GM12878 (cell line): ENCODE data around the gene KCNK1. TPM values are rescaled to one million over a fixed set of nuclear protein-coding genes. Genes with fewer than 3 reads are reported as not detected.

Experiments used
- ATAC-seq: fragments of 200-7000 bp; cut with Tn5 transposase; 3 replicates; pipeline ENCODE4 v1.9.1; 2020; ENCODE audit warnings: mild to moderate bottlenecking, moderate library complexity
- BruUV-seq: library from RNA; stranded (reverse); fragments of 400-500 nt; replicated peaks from 2 replicates; lab custom pipeline; 2021; lab: Mats Ljungman, UMichigan
- CTCF ChIA-PET: fragments of 300-600 bp; sonication (Branson Sonifier 250); formaldehyde crosslinking; extraction: SDS; loops from one replicate; lab custom pipeline; 2021; ENCODE audit warnings: inconsistent platforms; lab: Yijun Ruan, JAX
- POLR2A ChIA-PET: fragments of 350-600 bp; formaldehyde crosslinking; extraction: SDS; loops from one replicate; lab custom pipeline; 2021; ENCODE audit warnings: inconsistent platforms; lab: Charles Lee
- RAD21 ChIA-PET: fragments of 300-600 bp; sonication (Branson Sonifier 250); formaldehyde crosslinking; loops from one replicate; lab custom pipeline; 2023; ENCODE audit warnings: antibody characterized with exemption; ENCODE audit not compliant: unreplicated experiment; lab: Charles Lee
- SMC1A ChIA-PET: fragments of 300-600 bp; sonication (Branson Sonifier 250); formaldehyde crosslinking; loops from one replicate; lab custom pipeline; 2023; ENCODE audit not compliant: unreplicated experiment, uncharacterized antibody; lab: Charles Lee
- DNase-seq: peaks from one replicate; pipeline ENCODE4 v3.0.0-alpha.2; 2011; ENCODE audit warnings: low read depth, low spot score
- FAIRE-seq: peaks from 3 replicates; lab custom pipeline; 2011; peaks lifted over from hg19 to GRCh38; lab: Jason Lieb, UNC
- H2AFZ ChIP-seq: 2 replicates; pipeline ENCODE4 v1.6.0; 2011; ENCODE audit warnings: low read depth, low read length, control low read depth; ENCODE audit not compliant: control insufficient read depth
- H3K27ac ChIP-seq: 2 replicates; pipeline ENCODE4 v1.5.1; 2011; ENCODE audit warnings: control low read depth; ENCODE audit not compliant: control insufficient read depth, insufficient read depth
- H3K27me3 ChIP-seq, 2 experiments: replicated peaks in 1 of 2; 2 replicates each; pipeline versions ENCODE4 v1.6.0 to v1.6.1; 2011; ENCODE audit warnings: low read length in 1 of 2; ENCODE audit not compliant: control insufficient read depth in 2 of 2, insufficient read depth in 2 of 2
- H3K36me3 ChIP-seq, 2 experiments: 2 replicates each; pipeline ENCODE4 v1.5.1; 2011; ENCODE audit warnings: low read length in 1 of 2; ENCODE audit not compliant: control insufficient read depth in 2 of 2, insufficient read depth in 2 of 2
- H3K4me1 ChIP-seq: 2 replicates; pipeline ENCODE4 v1.6.1; 2011; ENCODE audit warnings: mild to moderate bottlenecking, low read length, moderate library complexity, mixed read lengths; ENCODE audit not compliant: control insufficient read depth, insufficient read depth
- H3K4me2 ChIP-seq: 2 replicates; pipeline ENCODE4 v1.6.0; 2011; ENCODE audit warnings: control low read depth; ENCODE audit not compliant: control insufficient read depth, insufficient read depth
- H3K4me3 ChIP-seq: fragments of 200-600 bp; sonication (generic); 2 replicates; pipeline ENCODE4 v1.5.1; 2016
- H3K79me2 ChIP-seq: 2 replicates; pipeline ENCODE4 v1.6.0; 2011; ENCODE audit warnings: low read length; ENCODE audit not compliant: control insufficient read depth, insufficient read depth
- H3K9ac ChIP-seq: 2 replicates; pipeline ENCODE4 v1.8.0; 2011; ENCODE audit warnings: low read length, control low read depth, mixed read lengths; ENCODE audit not compliant: control insufficient read depth, insufficient read depth
- H3K9me3 ChIP-seq: replicated peaks from 3 replicates; pipeline ENCODE4 v1.5.1; 2011; ENCODE audit warnings: mild to moderate bottlenecking, low read length; ENCODE audit not compliant: control insufficient read depth, insufficient read depth
- H4K20me1 ChIP-seq: 2 replicates; pipeline ENCODE4 v1.6.0; 2011; ENCODE audit not compliant: control insufficient read depth, insufficient read depth
- HDAC6 ChIP-seq: fragments of 200-600 bp; sonication (generic); IDR thresholded peaks from one replicate; pipeline ENCODE4 v1.8.0; 2017; ENCODE audit warnings: antibody characterized with exemption; ENCODE audit not compliant: unreplicated experiment
- IRF4 ChIP-seq: IDR thresholded peaks from 2 replicates; pipeline ENCODE4 v1.6.1; 2011; ENCODE audit warnings: low read depth, low read length
- JUNB ChIP-seq: IDR thresholded peaks from 2 replicates; pipeline ENCODE4 v1.6.1; 2016; ENCODE audit warnings: antibody characterized with exemption, mild to moderate bottlenecking
- MAX ChIP-seq: IDR thresholded peaks from 2 replicates; pipeline ENCODE4 v1.6.1; 2012; ENCODE audit warnings: low read depth, low read length, improper control_type of control experiment
- MEF2A ChIP-seq: IDR thresholded peaks from 2 replicates; pipeline ENCODE4 v1.6.1; 2011; ENCODE audit warnings: low read depth, mild to moderate bottlenecking, low read length, moderate library complexity; ENCODE audit not compliant: insufficient read depth
- PBX3 ChIP-seq: IDR thresholded peaks from 2 replicates; pipeline ENCODE4 v1.6.1; 2011; ENCODE audit warnings: mild to moderate bottlenecking, low read depth, low read length, moderate library complexity; ENCODE audit not compliant: insufficient replicate concordance
- SREBF1 ChIP-seq: IDR thresholded peaks from 2 replicates; pipeline ENCODE4 v1.6.1; 2012; ENCODE audit warnings: mild to moderate bottlenecking, low read length
- SREBF2 ChIP-seq: IDR thresholded peaks from 2 replicates; pipeline ENCODE4 v1.6.1; 2012; ENCODE audit warnings: mild to moderate bottlenecking, low read length
- USF1 ChIP-seq: IDR thresholded peaks from 2 replicates; pipeline ENCODE4 v1.6.1; 2011; ENCODE audit warnings: borderline replicate concordance, low read depth, mild to moderate bottlenecking, moderate library complexity, mixed read lengths, low read length; ENCODE audit not compliant: insufficient read depth; ENCODE audit errors: extremely low read length
- ZNF384 ChIP-seq: IDR thresholded peaks from 2 replicates; pipeline ENCODE4 v1.6.1; 2012; ENCODE audit warnings: low read depth, mild to moderate bottlenecking, low read length, improper control_type of control experiment, borderline replicate concordance
- WGBS: methylation state at CpG from one replicate; pipeline ENCODE4 v1.1.6; 2016; ENCODE audit warnings: low lambda C conversion rate; ENCODE audit not compliant: insufficient replicate concordance, insufficient coverage; ENCODE audit errors: missing lambda C conversion rate; 5-methylcytosine and 5-hydroxymethylcytosine counted together
- in situ Hi-C: fragments of 300-500 bp; cut with MboI; formaldehyde crosslinking; loops from 9 replicates; pipeline ENCODE4 v1.14.3; 2018; ENCODE audit warnings: mixed read lengths
- intact Hi-C: fragments of 100-400 bp; cut with micrococcal nuclease; formaldehyde crosslinking; loops from one replicate; pipeline ENCODE4 v1.14.2; 2022; ENCODE audit not compliant: unreplicated experiment
- polyA plus RNA-seq, 11 experiments: library from polyadenylated mRNA; depleted of rRNA in 4 of 11; unstranded in 6 of 11; stranded (reverse) in 5 of 11; fragments of >200 nt; fragmentation: Nextera tagmentation in 4 of 11; fragmentation: Illumina TruSeq in 1 of 11; extraction: Ambion mirVana in 4 of 11; extraction: Trizol in 1 of 11; gene quantifications; 1 replicate in 1 of 11; 2 replicates in 10 of 11; pipeline versions ENCODE4 v1.2.1 to v1.2.3, GENCODE V29; 2011 to 2016; ENCODE audit warnings: inconsistent platforms in 2 of 11, missing spikeins in 2 of 11, low read depth in 1 of 11
- total RNA-seq, 4 experiments: library from RNA; depleted of rRNA in 3 of 4; stranded (reverse); fragments of >200 nt in 3 of 4; fragmentation: Illumina TruSeq in 1 of 4; extraction: Trizol in 1 of 4; gene quantifications; 2 replicates each; pipeline versions ENCODE4 v1.2.1 to v1.2.3, GENCODE V29; 2013 to 2021

Gene KCNK1
- total and polyA plus RNA-seq, 10 of the 15 experiments (the other 5 are each of a cell fraction or from before 2014, with no cell fraction given), result 9.4 to 27.6 (median 15.1) TPM

- ChIA-PET POLR2A (interaction anchor here (0.7 to 1.4 kb wide), 4 partner anchors 38 to 72 kb away, joined by 3 to 6 read pairs (median 4); partner anchors contain the start of gene KCNK1), CTCF (interaction anchor here (0.9 to 1.5 kb wide), 6 partner anchors 8 to 120 kb away, joined by 3 to 5 read pairs (median 4); no protein-coding TSS in a partner anchor), RAD21 (interaction anchor here (0.7 to 4.8 kb wide), 7 partner anchors 8 to 230 kb away, joined by 3 to 69 read pairs (median 3); partner anchors contain the start of gene KCNK1), SMC1A (interaction anchor here (0.6 to 2.1 kb wide), 8 partner anchors 10 to 230 kb away, joined by 3 to 8 read pairs (median 4); no protein-coding TSS in a partner anchor)
- in situ Hi-C loops (no loop called here), intact Hi-C loops (no loop called here)
- Histone ChIP-seq H3K79me2 (no peaks in the 10 kb centered on the region), H4K20me1 (no peaks in the 10 kb centered on the region), H3K36me3 (peaks cover 0 to 9% of the 10 kb centered on the region in 2 experiments; a peak in 3 of 4 replicates), H3K4me2 (no peak overlapping the region), H3K27me3 (no peaks in the 10 kb centered on the region), H3K27ac (no peak overlapping the region), H3K4me3 (no peak overlapping the region), H3K9me3 (peaks cover 7% of the 10 kb centered on the region; the same call in 2 of the 3 replicates), H2AFZ (no peak overlapping the region), H3K4me1 (peaks cover 19% of the 10 kb centered on the region), H3K9ac (no peak overlapping the region)
- TF ChIP-seq IRF4, result no peak
- TF ChIP-seq MEF2A, result no peak
- no peak for TF ChIP-seq USF1
- TF ChIP-seq JUNB, result no peak
- no peak for TF ChIP-seq HDAC6
- TF ChIP-seq PBX3, result no peak
- TF ChIP-seq MAX, result no peak
- TF ChIP-seq ZNF384, result no peak
- TF ChIP-seq SREBF2, result no peak
- TF ChIP-seq SREBF1, result no peak
- no TSS peak for BruUV-seq
- WGBS, result 50% methylated on average over 5 of the region's 5 CpGs
- no peak for ATAC-seq
- FAIRE-seq, result no peak
- DNase-seq, result no peak
Observed at GRCh38 chr1:233671286-233671685, 57.4 kb downstream of the KCNK1 start.
